ENCODE data around the gene XPO6.

XPO6 gene

DNA sequence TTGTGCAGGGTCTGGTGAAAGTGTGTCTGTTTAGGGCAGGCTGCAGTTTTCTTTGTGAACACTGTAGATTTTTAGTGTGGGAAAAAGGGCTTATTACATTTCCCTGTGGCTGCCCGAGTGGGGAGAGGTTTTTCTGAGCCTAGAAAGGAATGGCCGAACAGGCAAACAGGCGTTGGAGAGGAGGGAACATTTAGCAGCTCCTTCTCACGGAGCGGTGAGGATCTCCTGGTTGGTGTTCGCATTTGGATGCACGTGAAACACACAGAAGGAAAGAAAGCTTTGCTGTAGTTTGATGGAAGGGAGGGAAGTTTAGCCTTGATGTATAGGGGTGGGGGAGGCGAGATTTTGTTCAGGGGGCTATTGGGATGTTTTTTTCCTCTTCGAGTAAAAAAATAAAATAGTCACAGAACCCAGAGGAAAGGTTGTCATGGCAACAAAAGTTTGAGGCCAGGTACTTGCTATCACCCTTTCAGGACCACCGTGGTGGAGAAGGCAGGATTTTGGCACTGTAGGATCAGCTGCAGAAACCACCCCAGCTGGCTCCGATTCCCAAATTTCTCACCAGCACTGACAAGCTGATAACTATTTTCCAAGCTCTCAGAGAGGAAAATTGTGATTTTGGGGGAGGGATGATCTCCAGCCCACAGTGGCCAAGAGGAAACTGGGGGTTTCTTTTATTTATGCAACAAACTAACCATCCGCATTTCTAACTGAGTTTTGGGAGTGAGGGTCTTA, 151.8 kb downstream of the XPO6 start:
- no peak overlapping the region for H3K4me3 ChIP-seq (ENCODE audit: control insufficient read depth, low read depth, low read length)
- no peak for DNase-seq (ENCODE audit: low read depth)
- TF ChIP-seq, protein P1, sequence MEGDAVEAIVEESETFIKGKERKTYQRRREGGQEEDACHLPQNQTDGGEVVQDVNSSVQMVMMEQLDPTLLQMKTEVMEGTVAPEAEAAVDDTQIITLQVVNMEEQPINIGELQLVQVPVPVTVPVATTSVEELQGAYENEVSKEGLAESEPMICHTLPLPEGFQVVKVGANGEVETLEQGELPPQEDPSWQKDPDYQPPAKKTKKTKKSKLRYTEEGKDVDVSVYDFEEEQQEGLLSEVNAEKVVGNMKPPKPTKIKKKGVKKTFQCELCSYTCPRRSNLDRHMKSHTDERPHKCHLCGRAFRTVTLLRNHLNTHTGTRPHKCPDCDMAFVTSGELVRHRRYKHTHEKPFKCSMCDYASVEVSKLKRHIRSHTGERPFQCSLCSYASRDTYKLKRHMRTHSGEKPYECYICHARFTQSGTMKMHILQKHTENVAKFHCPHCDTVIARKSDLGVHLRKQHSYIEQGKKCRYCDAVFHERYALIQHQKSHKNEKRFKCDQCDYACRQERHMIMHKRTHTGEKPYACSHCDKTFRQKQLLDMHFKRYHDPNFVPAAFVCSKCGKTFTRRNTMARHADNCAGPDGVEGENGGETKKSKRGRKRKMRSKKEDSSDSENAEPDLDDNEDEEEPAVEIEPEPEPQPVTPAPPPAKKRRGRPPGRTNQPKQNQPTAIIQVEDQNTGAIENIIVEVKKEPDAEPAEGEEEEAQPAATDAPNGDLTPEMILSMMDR (conservative IDR thresholded peaks at IDR 0.05; ENCODE audit: control insufficient read depth, insufficient read depth, low read depth, low read length): no peak

DNA sequence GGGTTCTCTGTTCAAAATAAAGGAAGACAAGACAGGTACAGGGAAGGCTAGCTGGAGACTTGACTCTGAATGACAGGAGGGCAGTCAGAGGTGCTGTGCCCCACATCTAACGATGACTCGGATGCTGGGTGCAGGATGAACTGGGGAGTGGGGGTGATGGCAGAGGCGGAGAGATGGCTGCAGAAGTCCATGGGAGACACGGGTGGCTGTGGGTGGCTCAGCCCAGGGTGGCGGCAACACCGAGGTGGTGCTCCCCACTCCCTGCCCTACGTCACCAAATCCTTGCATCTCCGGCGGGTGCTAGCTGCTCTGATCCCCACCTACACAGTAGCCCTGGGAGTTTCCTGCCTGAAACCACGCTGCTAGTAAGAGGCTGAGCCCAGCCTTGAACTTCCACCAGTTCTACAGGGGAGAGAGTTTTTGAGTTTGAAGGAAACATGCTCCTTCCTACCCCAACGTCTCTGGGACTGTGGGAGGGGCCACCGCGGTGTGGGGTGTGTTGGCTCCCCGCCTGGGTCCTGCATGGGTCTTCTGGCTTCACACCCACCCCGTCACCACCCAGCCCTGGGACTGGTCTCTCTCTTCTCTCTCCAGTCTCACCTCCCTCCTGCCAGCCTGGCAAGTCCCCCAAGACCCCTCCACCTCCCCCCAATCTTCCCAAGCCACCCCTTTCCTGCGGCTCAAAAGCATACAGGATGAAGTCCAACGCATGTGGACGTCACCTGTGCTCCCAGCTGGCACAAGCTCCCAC, 152.8 kb downstream of the XPO6 start:
- no peak for DNase-seq (ENCODE audit: low read depth)
- no peak overlapping the region for H3K4me3 ChIP-seq (ENCODE audit: control insufficient read depth, low read depth, low read length)
- TF ChIP-seq, protein P1 (conservative IDR thresholded peaks at IDR 0.05; ENCODE audit: control insufficient read depth, insufficient read depth, low read depth, low read length): no peak

DNA sequence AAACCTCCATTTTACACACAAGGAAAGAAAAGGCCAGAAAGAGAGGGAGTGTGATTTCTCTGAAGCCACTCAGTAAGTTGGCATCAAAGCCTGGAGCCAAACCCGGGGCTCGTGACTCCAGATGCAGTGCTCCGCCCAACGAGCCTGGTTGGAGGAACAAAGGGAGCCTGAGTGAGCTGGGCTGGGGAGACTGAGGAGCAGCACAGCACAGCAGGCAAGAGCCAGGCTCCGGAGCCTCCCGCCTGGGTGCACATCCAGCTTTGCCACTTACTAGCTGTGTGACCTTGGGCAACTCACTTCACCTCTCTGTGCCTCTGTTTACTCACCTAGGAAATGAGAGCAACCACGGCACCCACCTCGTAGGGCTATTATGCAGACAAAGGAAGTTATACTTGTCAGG, 153.8 kb downstream of the XPO6 start:
- TF ChIP-seq, protein P1 (conservative IDR thresholded peaks at IDR 0.05; ENCODE audit: control insufficient read depth, insufficient read depth, low read depth, low read length): no peak
- no peak for DNase-seq (ENCODE audit: low read depth)
- H3K4me3 ChIP-seq (ENCODE audit: control insufficient read depth, low read depth, low read length): no peak overlapping the region

DNA sequence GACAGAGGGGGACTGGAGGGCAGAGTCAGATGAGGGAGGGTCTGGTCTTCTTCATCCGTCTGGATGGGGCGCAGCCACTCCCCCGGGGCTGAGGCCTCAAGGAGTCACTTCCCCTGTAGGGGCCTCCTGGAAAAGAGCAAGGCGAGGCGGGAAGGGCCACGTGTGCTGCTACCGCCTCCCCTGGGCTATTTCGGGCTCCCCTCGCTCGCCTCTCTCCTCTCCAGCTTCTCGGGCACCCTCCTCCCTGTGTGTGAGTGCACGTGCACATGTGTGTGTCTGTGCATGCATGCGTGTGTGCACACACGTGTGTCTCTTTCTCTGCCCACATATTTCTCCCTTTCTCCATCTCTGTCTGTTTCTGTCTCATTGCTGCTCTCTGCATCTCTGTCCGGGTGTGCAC, 158.3 kb downstream of the XPO6 start:
- no peak overlapping the region for H3K4me3 ChIP-seq (ENCODE audit: control insufficient read depth, low read depth, low read length)
- no peak for DNase-seq (ENCODE audit: low read depth)
- TF ChIP-seq, protein P1 (conservative IDR thresholded peaks at IDR 0.05; ENCODE audit: control insufficient read depth, insufficient read depth, low read depth, low read length): no peak

DNA sequence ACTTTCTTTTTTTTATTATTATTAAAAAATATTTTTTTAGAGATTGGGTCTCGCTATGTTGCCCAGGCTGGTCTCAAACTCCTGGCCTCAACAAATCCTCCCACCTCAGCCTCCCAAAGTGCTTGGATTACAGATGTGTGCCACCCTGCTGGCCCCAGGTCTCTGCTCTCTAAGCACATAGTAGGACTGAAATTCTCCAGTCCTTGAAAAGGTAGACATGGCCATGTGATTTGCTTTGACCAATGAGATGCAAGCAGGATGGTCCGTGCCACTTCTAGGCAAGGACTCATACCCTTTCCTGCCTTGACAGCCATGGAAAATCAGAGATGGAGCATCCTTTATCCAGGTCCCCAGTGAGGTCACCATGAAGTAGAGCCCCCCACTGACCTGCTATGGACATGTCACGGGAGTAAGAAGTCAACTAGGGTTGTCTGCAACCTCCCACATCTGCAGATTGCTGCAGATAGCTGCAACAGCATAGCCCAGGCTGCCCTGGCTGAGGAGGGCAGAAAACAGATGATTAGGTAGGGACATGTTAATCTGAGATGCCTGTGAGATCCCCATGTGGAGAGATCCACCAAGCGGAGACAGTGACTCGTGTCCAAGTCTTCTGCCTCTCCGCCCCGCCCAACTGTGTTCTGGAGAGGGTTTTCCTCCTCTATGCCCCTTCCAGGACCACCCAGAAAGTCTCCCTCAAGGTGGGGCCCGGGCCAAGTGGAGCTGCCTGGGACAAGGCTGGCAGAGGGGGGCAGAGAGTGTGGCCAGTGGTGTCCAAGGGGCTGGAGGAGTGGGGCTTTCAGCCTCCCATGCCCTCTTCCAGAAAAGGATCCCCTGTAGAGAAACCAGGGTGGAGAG, 159.3 kb downstream of the XPO6 start:
- H3K4me3 ChIP-seq (ENCODE audit: control insufficient read depth, low read depth, low read length): no peak overlapping the region
- DNase-seq (ENCODE audit: low read depth): no peak
- TF ChIP-seq, protein P1 (conservative IDR thresholded peaks at IDR 0.05; ENCODE audit: control insufficient read depth, insufficient read depth, low read depth, low read length): no peak

DNA sequence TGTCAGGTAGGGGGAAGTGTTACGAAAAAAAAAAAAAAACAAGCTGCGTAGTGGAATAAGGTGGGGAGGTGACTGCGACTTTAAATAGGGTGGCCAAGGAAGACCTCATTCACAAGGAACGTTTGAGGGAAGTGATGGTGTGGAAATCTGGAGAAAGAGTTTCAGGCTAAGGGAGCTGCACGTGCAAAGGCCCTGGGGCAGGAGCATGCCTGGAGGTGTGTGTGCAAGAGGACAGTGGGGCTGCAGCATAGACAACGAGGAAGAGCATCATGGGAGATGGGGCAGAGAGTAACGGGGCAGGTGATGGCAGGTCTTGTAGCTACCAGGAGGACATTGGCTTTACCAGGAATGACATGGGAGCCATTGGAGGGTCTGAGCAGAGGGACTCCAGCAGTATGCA, 160.3 kb downstream of the XPO6 start:
- TF ChIP-seq, protein P1 (conservative IDR thresholded peaks at IDR 0.05; ENCODE audit: control insufficient read depth, insufficient read depth, low read depth, low read length): no peak
- DNase-seq (ENCODE audit: low read depth): no peak
- H3K4me3 ChIP-seq (ENCODE audit: control insufficient read depth, low read depth, low read length): no peak overlapping the region
